ENCODE measurements around the gene CEP250.

CEP250 gene

GRCh38 chr20:35497780-35498189, 42.4 kb downstream of the CEP250 start:
- no peak overlapping the region for H3K4me3 ChIP-seq (ENCODE audit: low read depth, low read length)
- in situ Hi-C loops (cut with HindIII; ENCODE audit: low sequenced_read_pairs) = loop anchor here (5.0 kb wide), 1 partner anchor 75 kb away; no protein-coding TSS in a partner anchor
- no peak for DNase-seq (ENCODE audit: low read depth)
- TF ChIP-seq CTCF (IDR thresholded peaks at IDR 0.05; ENCODE audit: low read depth, low read length, missing control alignments) = no peak

- H3K4me3 ChIP-seq (ENCODE audit: low read depth, low read length) = no peak overlapping the region
- in situ Hi-C loops (cut with HindIII; ENCODE audit: low sequenced_read_pairs) = loop anchor here (5.0 kb wide), 1 partner anchor 73 kb away; no protein-coding TSS in a partner anchor
- TF ChIP-seq CTCF (IDR thresholded peaks at IDR 0.05; ENCODE audit: low read depth, low read length, missing control alignments) = no peak
- DNase-seq (ENCODE audit: low read depth) = no peak
Observed at GRCh38 chr20:35499271-35499670, 43.9 kb downstream of the CEP250 start.

- TF ChIP-seq CTCF (IDR thresholded peaks at IDR 0.05; ENCODE audit: low read depth, low read length, missing control alignments) = no peak
- no peak for DNase-seq (ENCODE audit: low read depth)
- H3K4me3 ChIP-seq (ENCODE audit: low read depth, low read length) = no peak overlapping the region
- in situ Hi-C loops (cut with HindIII; ENCODE audit: low sequenced_read_pairs) = no loop called here
Observed at GRCh38 chr20:35502352-35502751, 47.0 kb downstream of the CEP250 start.

GRCh38 chr20:35503281-35503680, 47.9 kb downstream of the CEP250 start:
- no peak overlapping the region for H3K4me3 ChIP-seq (ENCODE audit: low read depth, low read length)
- no peak for TF ChIP-seq CTCF (IDR thresholded peaks at IDR 0.05; ENCODE audit: low read depth, low read length, missing control alignments)
- in situ Hi-C loops (cut with HindIII; ENCODE audit: low sequenced_read_pairs) = no loop called here
- no peak for DNase-seq (ENCODE audit: low read depth)

GRCh38 chr20:35503841-35504561, 48.6 kb downstream of the CEP250 start:
- peak; percentile 68 for DNase-seq (ENCODE audit: low read depth)
- no peak overlapping the region for H3K4me3 ChIP-seq (ENCODE audit: low read depth, low read length)
- TF ChIP-seq CTCF (IDR thresholded peaks at IDR 0.05; ENCODE audit: low read depth, low read length, missing control alignments) = no peak
- in situ Hi-C loops (cut with HindIII; ENCODE audit: low sequenced_read_pairs) = no loop called here

GRCh38 chr20:35504751-35505150, 49.4 kb downstream of the CEP250 start:
- no peak for DNase-seq (ENCODE audit: low read depth)
- TF ChIP-seq CTCF (IDR thresholded peaks at IDR 0.05; ENCODE audit: low read depth, low read length, missing control alignments) = no peak
- H3K4me3 ChIP-seq (ENCODE audit: low read depth, low read length) = no peak overlapping the region
- in situ Hi-C loops (cut with HindIII; ENCODE audit: low sequenced_read_pairs) = no loop called here

Measured in astrocyte of the cerebellum (primary cell).